ENCODE measurements around the gene TNIK. TPM values are rescaled to one million over a fixed set of nuclear protein-coding genes. Genes with fewer than 3 reads are reported as not detected.

TNIK gene
- total and polyA plus RNA-seq, 2 experiments from 2014 or later, result 14.6 to 34.3 TPM

GRCh38 chr3:171354049-171354705, 106.0 kb downstream of the TNIK start:
- Histone ChIP-seq H3F3A (replicated peaks; ENCODE audit: low read depth) (no peaks in the 10 kb centered on the region), H2AFZ (no peak overlapping the region), H3K4me2 (no peak overlapping the region), H3K27me3 (ENCODE audit: insufficient read depth) (no peaks in the 10 kb centered on the region), H3K36me3 (ENCODE audit: insufficient read depth) (no peaks in the 10 kb centered on the region), H3K79me2 (replicated peaks; ENCODE audit: insufficient read depth) (peaks cover 46% of the 10 kb centered on the region), H3K4me1 (ENCODE audit: insufficient read depth) (peaks cover 15% of the 10 kb centered on the region), H3K4me3 (no peak overlapping the region), H3K9me2 (ENCODE audit: insufficient read depth) (no peaks in the 10 kb centered on the region), H4K20me1 (replicated peaks; ENCODE audit: insufficient read depth) (peaks cover 10% of the 10 kb centered on the region; the same call in 1 of the 2 replicates), H3K27ac (ENCODE audit: low read depth) (no peak overlapping the region)
- no peak for TF ChIP-seq ZNF114 (CRISPR knock-in tag; IDR thresholded peaks at IDR 0.05)
- H3K4me3 Mint-ChIP-seq, result no peak overlapping the region
- peaks cover 51% of the 10 kb centered on the region for H3K4me1 Mint-ChIP-seq
- H3K27me3 Mint-ChIP-seq (ENCODE audit: insufficient read depth, low read depth, poor library complexity), result no peaks in the 10 kb centered on the region
- ATAC-seq (no peak), DNase-seq (ENCODE audit: low spot score) (no peak)
- no peaks in the 10 kb centered on the region for H3K36me3 Mint-ChIP-seq (ENCODE audit: low read depth)
- H3K9me3 Mint-ChIP-seq, result no peaks in the 10 kb centered on the region
- H3K27ac Mint-ChIP-seq, result no peak overlapping the region

- ATAC-seq (no peak), DNase-seq (ENCODE audit: low spot score) (no peak)
- Histone ChIP-seq H3K27ac (ENCODE audit: low read depth) (no peak overlapping the region), H3K27me3 (ENCODE audit: insufficient read depth) (no peaks in the 10 kb centered on the region), H3F3A (replicated peaks; ENCODE audit: low read depth) (no peaks in the 10 kb centered on the region), H3K36me3 (ENCODE audit: insufficient read depth) (no peaks in the 10 kb centered on the region), H3K4me3 (no peak overlapping the region), H3K4me2 (no peak overlapping the region), H2AFZ (no peak overlapping the region), H3K79me2 (replicated peaks; ENCODE audit: insufficient read depth) (peaks cover 48% of the 10 kb centered on the region), H4K20me1 (replicated peaks; ENCODE audit: insufficient read depth) (peaks cover 14% of the 10 kb centered on the region; the same call in 1 of the 2 replicates), H3K9me2 (ENCODE audit: insufficient read depth) (no peaks in the 10 kb centered on the region), H3K4me1 (ENCODE audit: insufficient read depth) (peaks cover 15% of the 10 kb centered on the region)
- no peak for TF ChIP-seq ZNF114 (CRISPR knock-in tag; IDR thresholded peaks at IDR 0.05)
- TF ChIP-seq, protein P1, sequence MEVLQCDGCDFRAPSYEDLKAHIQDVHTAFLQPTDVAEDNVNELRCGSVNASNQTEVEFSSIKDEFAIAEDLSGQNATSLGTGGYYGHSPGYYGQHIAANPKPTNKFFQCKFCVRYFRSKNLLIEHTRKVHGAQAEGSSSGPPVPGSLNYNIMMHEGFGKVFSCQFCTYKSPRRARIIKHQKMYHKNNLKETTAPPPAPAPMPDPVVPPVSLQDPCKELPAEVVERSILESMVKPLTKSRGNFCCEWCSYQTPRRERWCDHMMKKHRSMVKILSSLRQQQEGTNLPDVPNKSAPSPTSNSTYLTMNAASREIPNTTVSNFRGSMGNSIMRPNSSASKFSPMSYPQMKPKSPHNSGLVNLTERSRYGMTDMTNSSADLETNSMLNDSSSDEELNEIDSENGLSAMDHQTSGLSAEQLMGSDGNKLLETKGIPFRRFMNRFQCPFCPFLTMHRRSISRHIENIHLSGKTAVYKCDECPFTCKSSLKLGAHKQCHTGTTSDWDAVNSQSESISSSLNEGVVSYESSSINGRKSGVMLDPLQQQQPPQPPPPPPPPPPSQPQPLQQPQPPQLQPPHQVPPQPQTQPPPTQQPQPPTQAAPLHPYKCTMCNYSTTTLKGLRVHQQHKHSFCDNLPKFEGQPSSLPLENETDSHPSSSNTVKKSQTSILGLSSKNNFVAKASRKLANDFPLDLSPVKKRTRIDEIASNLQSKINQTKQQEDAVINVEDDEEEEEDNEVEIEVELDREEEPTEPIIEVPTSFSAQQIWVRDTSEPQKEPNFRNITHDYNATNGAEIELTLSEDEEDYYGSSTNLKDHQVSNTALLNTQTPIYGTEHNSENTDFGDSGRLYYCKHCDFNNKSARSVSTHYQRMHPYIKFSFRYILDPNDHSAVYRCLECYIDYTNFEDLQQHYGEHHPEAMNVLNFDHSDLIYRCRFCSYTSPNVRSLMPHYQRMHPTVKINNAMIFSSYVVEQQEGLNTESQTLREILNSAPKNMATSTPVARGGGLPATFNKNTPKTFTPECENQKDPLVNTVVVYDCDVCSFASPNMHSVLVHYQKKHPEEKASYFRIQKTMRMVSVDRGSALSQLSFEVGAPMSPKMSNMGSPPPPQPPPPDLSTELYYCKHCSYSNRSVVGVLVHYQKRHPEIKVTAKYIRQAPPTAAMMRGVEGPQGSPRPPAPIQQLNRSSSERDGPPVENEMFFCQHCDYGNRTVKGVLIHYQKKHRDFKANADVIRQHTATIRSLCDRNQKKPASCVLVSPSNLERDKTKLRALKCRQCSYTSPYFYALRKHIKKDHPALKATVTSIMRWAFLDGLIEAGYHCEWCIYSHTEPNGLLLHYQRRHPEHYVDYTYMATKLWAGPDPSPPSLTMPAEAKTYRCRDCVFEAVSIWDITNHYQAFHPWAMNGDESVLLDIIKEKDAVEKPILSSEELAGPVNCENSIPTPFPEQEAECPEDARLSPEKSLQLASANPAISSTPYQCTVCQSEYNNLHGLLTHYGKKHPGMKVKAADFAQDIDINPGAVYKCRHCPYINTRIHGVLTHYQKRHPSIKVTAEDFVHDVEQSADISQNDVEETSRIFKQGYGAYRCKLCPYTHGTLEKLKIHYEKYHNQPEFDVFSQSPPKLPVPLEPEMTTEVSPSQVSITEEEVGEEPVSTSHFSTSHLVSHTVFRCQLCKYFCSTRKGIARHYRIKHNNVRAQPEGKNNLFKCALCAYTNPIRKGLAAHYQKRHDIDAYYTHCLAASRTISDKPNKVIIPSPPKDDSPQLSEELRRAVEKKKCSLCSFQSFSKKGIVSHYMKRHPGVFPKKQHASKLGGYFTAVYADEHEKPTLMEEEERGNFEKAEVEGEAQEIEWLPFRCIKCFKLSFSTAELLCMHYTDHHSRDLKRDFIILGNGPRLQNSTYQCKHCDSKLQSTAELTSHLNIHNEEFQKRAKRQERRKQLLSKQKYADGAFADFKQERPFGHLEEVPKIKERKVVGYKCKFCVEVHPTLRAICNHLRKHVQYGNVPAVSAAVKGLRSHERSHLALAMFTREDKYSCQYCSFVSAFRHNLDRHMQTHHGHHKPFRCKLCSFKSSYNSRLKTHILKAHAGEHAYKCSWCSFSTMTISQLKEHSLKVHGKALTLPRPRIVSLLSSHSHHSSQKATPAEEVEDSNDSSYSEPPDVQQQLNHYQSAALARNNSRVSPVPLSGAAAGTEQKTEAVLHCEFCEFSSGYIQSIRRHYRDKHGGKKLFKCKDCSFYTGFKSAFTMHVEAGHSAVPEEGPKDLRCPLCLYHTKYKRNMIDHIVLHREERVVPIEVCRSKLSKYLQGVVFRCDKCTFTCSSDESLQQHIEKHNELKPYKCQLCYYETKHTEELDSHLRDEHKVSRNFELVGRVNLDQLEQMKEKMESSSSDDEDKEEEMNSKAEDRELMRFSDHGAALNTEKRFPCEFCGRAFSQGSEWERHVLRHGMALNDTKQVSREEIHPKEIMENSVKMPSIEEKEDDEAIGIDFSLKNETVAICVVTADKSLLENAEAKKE (CRISPR knock-in tag; IDR thresholded peaks at IDR 0.05), result no peak
- TF ChIP-seq, protein P2, sequence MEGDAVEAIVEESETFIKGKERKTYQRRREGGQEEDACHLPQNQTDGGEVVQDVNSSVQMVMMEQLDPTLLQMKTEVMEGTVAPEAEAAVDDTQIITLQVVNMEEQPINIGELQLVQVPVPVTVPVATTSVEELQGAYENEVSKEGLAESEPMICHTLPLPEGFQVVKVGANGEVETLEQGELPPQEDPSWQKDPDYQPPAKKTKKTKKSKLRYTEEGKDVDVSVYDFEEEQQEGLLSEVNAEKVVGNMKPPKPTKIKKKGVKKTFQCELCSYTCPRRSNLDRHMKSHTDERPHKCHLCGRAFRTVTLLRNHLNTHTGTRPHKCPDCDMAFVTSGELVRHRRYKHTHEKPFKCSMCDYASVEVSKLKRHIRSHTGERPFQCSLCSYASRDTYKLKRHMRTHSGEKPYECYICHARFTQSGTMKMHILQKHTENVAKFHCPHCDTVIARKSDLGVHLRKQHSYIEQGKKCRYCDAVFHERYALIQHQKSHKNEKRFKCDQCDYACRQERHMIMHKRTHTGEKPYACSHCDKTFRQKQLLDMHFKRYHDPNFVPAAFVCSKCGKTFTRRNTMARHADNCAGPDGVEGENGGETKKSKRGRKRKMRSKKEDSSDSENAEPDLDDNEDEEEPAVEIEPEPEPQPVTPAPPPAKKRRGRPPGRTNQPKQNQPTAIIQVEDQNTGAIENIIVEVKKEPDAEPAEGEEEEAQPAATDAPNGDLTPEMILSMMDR (conservative IDR thresholded peaks at IDR 0.05; ENCODE audit: low read depth in 2 of 2), result no peak
- no peak for TF ChIP-seq EZH2phosphoT487 (IDR thresholded peaks at IDR 0.05; ENCODE audit: unreplicated experiment)
- no peak for TF ChIP-seq NANOG (IDR thresholded peaks at IDR 0.05; ENCODE audit: borderline replicate concordance)
- TF ChIP-seq, protein P3, sequence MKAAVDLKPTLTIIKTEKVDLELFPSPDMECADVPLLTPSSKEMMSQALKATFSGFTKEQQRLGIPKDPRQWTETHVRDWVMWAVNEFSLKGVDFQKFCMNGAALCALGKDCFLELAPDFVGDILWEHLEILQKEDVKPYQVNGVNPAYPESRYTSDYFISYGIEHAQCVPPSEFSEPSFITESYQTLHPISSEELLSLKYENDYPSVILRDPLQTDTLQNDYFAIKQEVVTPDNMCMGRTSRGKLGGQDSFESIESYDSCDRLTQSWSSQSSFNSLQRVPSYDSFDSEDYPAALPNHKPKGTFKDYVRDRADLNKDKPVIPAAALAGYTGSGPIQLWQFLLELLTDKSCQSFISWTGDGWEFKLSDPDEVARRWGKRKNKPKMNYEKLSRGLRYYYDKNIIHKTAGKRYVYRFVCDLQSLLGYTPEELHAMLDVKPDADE (IDR thresholded peaks at IDR 0.05), result no peak
- no peak for TF ChIP-seq ZNF331 (CRISPR knock-in tag; IDR thresholded peaks at IDR 0.05; ENCODE audit: low read depth)
- no peak for TF ChIP-seq REST (IDR thresholded peaks at IDR 0.05; ENCODE audit: unreplicated experiment)
- H3K27me3 Mint-ChIP-seq (ENCODE audit: insufficient read depth, low read depth, poor library complexity), result no peaks in the 10 kb centered on the region
- peaks cover 45% of the 10 kb centered on the region for H3K4me1 Mint-ChIP-seq
- H3K36me3 Mint-ChIP-seq (ENCODE audit: low read depth), result no peaks in the 10 kb centered on the region
- H3K4me3 Mint-ChIP-seq, result no peak overlapping the region
- no peaks in the 10 kb centered on the region for H3K9me3 Mint-ChIP-seq
- no peak overlapping the region for H3K27ac Mint-ChIP-seq
Observed at GRCh38 chr3:171353423-171353822, 106.8 kb downstream of the TNIK start.
